Measurements from ENCODE around the gene EIF3K. TPM values are rescaled to one million over a fixed set of nuclear protein-coding genes. Genes with fewer than 3 reads are reported as not detected.

EIF3K gene
- total and polyA plus RNA-seq, 2 of the 13 experiments (the other 11 are each of a cell fraction or from before 2014, with no cell fraction given), result 179 to 258 TPM

DNA sequence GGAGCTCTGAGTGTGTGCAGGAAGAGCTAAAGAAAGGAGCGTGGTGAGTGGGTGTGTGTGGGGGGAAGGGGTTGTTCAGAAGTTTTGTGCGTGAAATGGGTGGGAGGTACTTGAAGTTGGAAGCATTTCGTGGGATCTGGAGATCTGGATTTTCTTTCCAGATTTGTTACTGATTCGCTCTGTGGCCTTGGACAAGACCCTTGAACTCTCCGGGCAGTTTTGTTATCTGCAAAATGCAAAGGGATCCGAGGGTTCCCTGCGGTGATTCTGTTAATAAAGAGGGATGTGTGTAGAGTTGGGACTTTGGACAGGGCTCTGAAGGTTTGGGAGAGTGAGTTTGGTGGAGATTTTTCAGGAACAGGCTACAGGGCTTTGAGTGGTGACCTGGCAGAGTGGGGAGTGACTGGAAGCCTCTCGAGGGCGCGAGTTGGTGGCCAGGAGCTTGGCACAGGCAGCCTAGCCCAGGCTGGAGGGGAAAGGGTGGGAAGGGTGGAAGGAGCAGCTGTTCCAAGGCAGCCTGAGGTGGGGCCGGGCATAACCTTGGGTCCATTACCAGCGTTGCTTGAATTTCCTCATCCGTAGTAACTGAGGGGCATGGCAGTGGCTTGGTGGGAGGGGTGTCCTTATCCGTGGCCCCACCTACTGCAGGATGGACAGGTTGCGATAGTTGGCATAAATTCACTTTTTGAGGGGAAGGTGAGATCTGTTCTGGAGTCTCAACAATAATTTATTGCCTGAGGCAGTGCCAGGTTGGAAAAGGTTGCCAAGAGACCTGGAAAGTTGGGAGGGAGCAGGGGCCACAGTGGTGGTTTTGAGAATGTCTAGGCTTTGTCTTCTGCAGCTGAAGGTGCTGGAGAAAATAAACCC is 30.6 kb downstream of the EIF3K start (continued):
- TF ChIP-seq, protein P1, sequence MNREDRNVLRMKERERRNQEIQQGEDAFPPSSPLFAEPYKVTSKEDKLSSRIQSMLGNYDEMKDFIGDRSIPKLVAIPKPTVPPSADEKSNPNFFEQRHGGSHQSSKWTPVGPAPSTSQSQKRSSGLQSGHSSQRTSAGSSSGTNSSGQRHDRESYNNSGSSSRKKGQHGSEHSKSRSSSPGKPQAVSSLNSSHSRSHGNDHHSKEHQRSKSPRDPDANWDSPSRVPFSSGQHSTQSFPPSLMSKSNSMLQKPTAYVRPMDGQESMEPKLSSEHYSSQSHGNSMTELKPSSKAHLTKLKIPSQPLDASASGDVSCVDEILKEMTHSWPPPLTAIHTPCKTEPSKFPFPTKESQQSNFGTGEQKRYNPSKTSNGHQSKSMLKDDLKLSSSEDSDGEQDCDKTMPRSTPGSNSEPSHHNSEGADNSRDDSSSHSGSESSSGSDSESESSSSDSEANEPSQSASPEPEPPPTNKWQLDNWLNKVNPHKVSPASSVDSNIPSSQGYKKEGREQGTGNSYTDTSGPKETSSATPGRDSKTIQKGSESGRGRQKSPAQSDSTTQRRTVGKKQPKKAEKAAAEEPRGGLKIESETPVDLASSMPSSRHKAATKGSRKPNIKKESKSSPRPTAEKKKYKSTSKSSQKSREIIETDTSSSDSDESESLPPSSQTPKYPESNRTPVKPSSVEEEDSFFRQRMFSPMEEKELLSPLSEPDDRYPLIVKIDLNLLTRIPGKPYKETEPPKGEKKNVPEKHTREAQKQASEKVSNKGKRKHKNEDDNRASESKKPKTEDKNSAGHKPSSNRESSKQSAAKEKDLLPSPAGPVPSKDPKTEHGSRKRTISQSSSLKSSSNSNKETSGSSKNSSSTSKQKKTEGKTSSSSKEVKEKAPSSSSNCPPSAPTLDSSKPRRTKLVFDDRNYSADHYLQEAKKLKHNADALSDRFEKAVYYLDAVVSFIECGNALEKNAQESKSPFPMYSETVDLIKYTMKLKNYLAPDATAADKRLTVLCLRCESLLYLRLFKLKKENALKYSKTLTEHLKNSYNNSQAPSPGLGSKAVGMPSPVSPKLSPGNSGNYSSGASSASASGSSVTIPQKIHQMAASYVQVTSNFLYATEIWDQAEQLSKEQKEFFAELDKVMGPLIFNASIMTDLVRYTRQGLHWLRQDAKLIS (CRISPR knock-in tag; IDR thresholded peaks at IDR 0.05), result peak; percentile 60; the same call in 1 of the 2 replicates
- TF ChIP-seq RARA (CRISPR knock-in tag; IDR thresholded peaks at IDR 0.05) (peak; percentile 69), ZNF614 (CRISPR knock-in tag; IDR thresholded peaks at IDR 0.05; ENCODE audit: borderline replicate concordance) (0 out of 2 replicates have a peak, but pooled peaks have one; percentile 40), HNF4G (IDR thresholded peaks at IDR 0.05; ENCODE audit: borderline replicate concordance, low read depth, low read length) (peak; percentile 95), HNF4G (CRISPR knock-in tag; IDR thresholded peaks at IDR 0.05; ENCODE audit: borderline replicate concordance, low read depth) (peak; percentile 87; the same call in 1 of the 2 replicates), ZNF747 (CRISPR knock-in tag; IDR thresholded peaks at IDR 0.05; ENCODE audit: borderline replicate concordance) (no peak), POLR2AphosphoS2 (IDR thresholded peaks at IDR 0.05; ENCODE audit: low read depth, low read length) (no peak), TBL1XR1 (IDR thresholded peaks at IDR 0.05; ENCODE audit: borderline replicate concordance, low read length, partially characterized antibody) (no peak), ZNF343 (CRISPR knock-in tag; IDR thresholded peaks at IDR 0.05) (0 out of 2 replicates have a peak, but pooled peaks have one; percentile 60), ZNF44 (CRISPR knock-in tag; IDR thresholded peaks at IDR 0.05) (0 out of 2 replicates have a peak, but pooled peaks have one; percentile 8), ZNF703 (CRISPR knock-in tag; IDR thresholded peaks at IDR 0.05; ENCODE audit: borderline replicate concordance) (no peak), ZNF547 (CRISPR knock-in tag; IDR thresholded peaks at IDR 0.05) (no peak; the same call in 1 of the 2 replicates), ZNF235 (CRISPR knock-in tag; IDR thresholded peaks at IDR 0.05; ENCODE audit: borderline replicate concordance) (no peak; the same call in 1 of the 2 replicates), DMAP1 (CRISPR knock-in tag; IDR thresholded peaks at IDR 0.05) (0 out of 2 replicates have a peak, but pooled peaks have one; percentile 40), HDAC2 (CRISPR knock-in tag; IDR thresholded peaks at IDR 0.05) (peak; percentile 77), FOXA3 (CRISPR knock-in tag; IDR thresholded peaks at IDR 0.05) (peak; percentile 41), MXD4 (CRISPR knock-in tag; IDR thresholded peaks at IDR 0.05) (0 out of 2 replicates have a peak, but pooled peaks have one; percentile 31)
- TF ChIP-seq, protein P2, sequence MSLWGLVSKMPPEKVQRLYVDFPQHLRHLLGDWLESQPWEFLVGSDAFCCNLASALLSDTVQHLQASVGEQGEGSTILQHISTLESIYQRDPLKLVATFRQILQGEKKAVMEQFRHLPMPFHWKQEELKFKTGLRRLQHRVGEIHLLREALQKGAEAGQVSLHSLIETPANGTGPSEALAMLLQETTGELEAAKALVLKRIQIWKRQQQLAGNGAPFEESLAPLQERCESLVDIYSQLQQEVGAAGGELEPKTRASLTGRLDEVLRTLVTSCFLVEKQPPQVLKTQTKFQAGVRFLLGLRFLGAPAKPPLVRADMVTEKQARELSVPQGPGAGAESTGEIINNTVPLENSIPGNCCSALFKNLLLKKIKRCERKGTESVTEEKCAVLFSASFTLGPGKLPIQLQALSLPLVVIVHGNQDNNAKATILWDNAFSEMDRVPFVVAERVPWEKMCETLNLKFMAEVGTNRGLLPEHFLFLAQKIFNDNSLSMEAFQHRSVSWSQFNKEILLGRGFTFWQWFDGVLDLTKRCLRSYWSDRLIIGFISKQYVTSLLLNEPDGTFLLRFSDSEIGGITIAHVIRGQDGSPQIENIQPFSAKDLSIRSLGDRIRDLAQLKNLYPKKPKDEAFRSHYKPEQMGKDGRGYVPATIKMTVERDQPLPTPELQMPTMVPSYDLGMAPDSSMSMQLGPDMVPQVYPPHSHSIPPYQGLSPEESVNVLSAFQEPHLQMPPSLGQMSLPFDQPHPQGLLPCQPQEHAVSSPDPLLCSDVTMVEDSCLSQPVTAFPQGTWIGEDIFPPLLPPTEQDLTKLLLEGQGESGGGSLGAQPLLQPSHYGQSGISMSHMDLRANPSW (CRISPR knock-in tag; IDR thresholded peaks at IDR 0.05; ENCODE audit: borderline replicate concordance), result no peak
- TF ChIP-seq, protein P3, sequence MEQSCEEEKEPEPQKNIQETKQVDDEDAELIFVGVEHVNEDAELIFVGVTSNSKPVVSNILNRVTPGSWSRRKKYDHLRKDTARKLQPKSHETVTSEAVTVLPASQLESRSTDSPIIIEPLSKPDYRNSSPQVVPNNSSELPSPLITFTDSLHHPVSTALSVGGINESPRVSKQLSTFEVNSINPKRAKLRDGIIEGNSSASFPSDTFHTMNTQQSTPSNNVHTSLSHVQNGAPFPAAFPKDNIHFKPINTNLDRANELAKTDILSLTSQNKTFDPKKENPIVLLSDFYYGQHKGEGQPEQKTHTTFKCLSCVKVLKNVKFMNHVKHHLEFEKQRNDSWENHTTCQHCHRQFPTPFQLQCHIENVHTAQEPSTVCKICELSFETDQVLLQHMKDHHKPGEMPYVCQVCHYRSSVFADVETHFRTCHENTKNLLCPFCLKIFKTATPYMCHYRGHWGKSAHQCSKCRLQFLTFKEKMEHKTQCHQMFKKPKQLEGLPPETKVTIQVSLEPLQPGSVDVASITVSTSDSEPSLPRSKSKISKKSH (CRISPR knock-in tag; IDR thresholded peaks at IDR 0.05; ENCODE audit: borderline replicate concordance), result no peak
- TF ChIP-seq, protein P4, sequence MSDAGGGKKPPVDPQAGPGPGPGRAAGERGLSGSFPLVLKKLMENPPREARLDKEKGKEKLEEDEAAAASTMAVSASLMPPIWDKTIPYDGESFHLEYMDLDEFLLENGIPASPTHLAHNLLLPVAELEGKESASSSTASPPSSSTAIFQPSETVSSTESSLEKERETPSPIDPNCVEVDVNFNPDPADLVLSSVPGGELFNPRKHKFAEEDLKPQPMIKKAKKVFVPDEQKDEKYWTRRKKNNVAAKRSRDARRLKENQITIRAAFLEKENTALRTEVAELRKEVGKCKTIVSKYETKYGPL (CRISPR knock-in tag; IDR thresholded peaks at IDR 0.05), result no peak

Measured in HepG2 (cell line).